SH-SY5Y (cell line): ENCODE data around the gene MRPS15.

Experiments used
- GATA2 ChIP-seq: IDR thresholded peaks from 2 replicates; pipeline ENCODE4 v1.6.1; 2011; ENCODE audit warnings: mild to moderate bottlenecking, low read depth, low read length
- GATA3 ChIP-seq: IDR thresholded peaks from 2 replicates; pipeline ENCODE4 v1.6.1; 2011; ENCODE audit warnings: low read depth, mild to moderate bottlenecking, low read length, moderate library complexity

DNA sequence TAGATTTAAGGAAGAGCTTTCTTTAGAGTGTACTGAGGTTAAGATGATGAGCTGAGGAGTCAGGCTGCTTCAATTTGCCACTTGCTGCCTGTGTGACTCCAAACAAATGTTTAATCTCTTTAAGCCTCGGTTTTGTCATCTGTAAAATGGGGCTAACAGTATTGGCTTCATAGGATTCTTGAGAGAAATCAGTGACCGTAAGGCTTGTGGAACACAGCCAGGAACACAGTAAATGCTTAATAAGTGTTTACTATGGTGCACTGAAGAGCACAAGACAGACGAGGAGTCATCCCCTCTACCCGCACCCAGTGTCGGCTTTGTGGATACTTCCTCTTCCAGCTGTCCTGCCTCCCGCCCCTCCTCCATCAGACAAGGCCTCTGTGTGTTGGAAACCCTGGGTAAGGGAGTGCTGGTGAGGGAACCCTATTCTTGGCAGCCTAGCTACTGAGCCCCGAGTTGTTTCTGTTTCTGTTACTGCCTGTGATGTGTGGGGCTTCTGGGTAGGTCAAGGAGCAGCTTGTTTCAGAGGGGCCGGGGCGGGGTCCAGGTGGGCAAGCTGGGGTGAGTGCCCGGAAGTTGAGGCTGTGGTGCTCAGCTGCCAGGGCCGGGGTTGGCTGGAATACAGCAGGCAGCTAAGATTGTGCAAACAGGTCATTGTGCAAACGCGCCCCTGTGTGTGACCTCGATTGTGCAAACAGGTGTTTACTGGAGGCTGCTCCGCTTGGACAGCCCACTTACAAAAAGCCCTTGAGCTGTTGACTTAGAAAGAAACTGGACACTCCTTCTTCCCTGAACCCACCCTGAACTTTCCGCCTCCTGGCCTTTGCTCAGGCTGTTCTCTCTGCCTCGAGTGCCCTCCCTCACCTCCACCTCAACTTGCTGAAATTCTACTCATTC lies 22.5 kb upstream of the MRPS15 start:
- TF ChIP-seq GATA3 (no peak), GATA2 (no peak)
